Measurements from ENCODE around the gene MUS81. TPM values are rescaled to one million over a fixed set of nuclear protein-coding genes. Genes with fewer than 3 reads are reported as not detected.

The MUS81 gene
- total and polyA plus RNA-seq, 10 of the 15 experiments (the other 5 are each of a cell fraction or from before 2014, with no cell fraction given) = 11.8 to 76.1 (median 48.4) TPM

GRCh38 chr11:65859812-65860277 is 388 bp upstream of the MUS81 start (continued):
- TF ChIP-seq IRF3 (IDR thresholded peaks at IDR 0.05) (no peak), RB1 (IDR thresholded peaks at IDR 0.05; ENCODE audit: borderline replicate concordance) (no peak), SMC3 (IDR thresholded peaks at IDR 0.05; ENCODE audit: borderline replicate concordance, low read length) (0 out of 2 replicates have a peak, but pooled peaks have one; percentile 5), BCL11A (IDR thresholded peaks at IDR 0.05; ENCODE audit: low read depth, low read length) (no peak), RAD51 (IDR thresholded peaks at IDR 0.05) (peak; percentile 67), IKZF2 (IDR thresholded peaks at IDR 0.05) (peak in 1 of 2 experiments; percentile 64; a peak in 1 of 4 replicates), BCLAF1 (IDR thresholded peaks at IDR 0.05) (0 out of 2 replicates have a peak, but pooled peaks have one; percentile 3), FOXM1 (IDR thresholded peaks at IDR 0.05; ENCODE audit: low read depth, low read length) (no peak), RBBP5 (conservative IDR thresholded peaks at IDR 0.05) (no peak), BRCA1 (IDR thresholded peaks at IDR 0.05; ENCODE audit: low read depth, low read length) (no peak), PBX3 (IDR thresholded peaks at IDR 0.05; ENCODE audit: insufficient replicate concordance, low read depth, low read length) (no peak), EGR1 (IDR thresholded peaks at IDR 0.05; ENCODE audit: borderline replicate concordance in 1 of 2, low read depth in 2 of 2, low read length in 2 of 2) (no peak), GATAD2B (conservative IDR thresholded peaks at IDR 0.05; ENCODE audit: low read depth) (no peak), ESRRA (IDR thresholded peaks at IDR 0.05; ENCODE audit: low read length) (no peak), POLR2AphosphoS2 (IDR thresholded peaks at IDR 0.05; ENCODE audit: low read depth, low read length) (no peak), EP300 (IDR thresholded peaks at IDR 0.05; ENCODE audit: borderline replicate concordance in 1 of 2, control insufficient read depth in 1 of 2, low read depth in 2 of 2, low read length in 2 of 2) (no peak), PKNOX1 (IDR thresholded peaks at IDR 0.05) (no peak), E2F8 (IDR thresholded peaks at IDR 0.05; ENCODE audit: low read depth, partially characterized antibody) (no peak), CEBPB (IDR thresholded peaks at IDR 0.05; ENCODE audit: borderline replicate concordance in 1 of 2, low read depth in 2 of 2, low read length in 2 of 2) (no peak), NR2C2 (IDR thresholded peaks at IDR 0.05; ENCODE audit: borderline replicate concordance, control insufficient read depth, insufficient read length, low read depth) (no peak)
